ENCODE data around the gene ABCB10.

DNA sequence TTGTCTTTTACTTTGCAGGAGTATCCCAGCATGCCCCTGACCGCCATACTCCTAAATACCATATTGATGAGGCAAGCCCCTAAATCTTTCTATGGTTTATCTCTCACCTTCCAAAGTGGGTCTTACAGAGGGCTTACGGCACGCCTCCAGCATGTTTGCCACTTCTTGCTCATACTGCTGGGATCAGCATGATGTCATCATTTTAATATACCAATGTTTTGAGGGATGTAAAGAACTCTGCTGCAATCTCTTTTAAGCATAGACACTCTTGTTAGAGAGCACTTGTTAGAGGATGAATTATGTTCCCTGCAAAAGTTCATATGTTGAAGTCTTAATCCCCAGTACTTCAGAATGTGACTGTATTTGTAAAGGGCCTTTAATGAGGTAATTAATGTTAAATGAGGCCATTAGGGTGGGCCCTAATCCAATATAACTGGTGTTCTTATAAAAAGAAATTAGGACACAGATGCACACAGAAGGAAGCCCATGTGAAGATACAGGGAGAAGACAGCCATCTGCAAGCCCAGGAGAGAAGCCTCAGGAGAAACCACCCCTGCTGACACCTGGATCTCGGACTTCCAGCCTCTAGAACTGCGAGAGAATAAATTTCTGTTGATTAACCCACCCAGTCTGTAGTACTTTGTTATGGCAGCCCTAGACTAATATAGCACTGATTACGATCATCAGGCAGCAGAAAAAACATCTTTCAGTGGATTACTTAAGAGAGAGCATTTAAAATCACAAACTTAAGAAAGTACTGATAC, 16.4 kb upstream of the ABCB10 start:
- TF ChIP-seq EZH2 (IDR thresholded peaks at IDR 0.05; ENCODE audit: low read depth, unreplicated experiment), result no peak
- TF ChIP-seq, protein P1, sequence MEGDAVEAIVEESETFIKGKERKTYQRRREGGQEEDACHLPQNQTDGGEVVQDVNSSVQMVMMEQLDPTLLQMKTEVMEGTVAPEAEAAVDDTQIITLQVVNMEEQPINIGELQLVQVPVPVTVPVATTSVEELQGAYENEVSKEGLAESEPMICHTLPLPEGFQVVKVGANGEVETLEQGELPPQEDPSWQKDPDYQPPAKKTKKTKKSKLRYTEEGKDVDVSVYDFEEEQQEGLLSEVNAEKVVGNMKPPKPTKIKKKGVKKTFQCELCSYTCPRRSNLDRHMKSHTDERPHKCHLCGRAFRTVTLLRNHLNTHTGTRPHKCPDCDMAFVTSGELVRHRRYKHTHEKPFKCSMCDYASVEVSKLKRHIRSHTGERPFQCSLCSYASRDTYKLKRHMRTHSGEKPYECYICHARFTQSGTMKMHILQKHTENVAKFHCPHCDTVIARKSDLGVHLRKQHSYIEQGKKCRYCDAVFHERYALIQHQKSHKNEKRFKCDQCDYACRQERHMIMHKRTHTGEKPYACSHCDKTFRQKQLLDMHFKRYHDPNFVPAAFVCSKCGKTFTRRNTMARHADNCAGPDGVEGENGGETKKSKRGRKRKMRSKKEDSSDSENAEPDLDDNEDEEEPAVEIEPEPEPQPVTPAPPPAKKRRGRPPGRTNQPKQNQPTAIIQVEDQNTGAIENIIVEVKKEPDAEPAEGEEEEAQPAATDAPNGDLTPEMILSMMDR (conservative IDR thresholded peaks at IDR 0.05; ENCODE audit: low read depth in 2 of 2), result no peak
- TF ChIP-seq POLR2AphosphoS5 (IDR thresholded peaks at IDR 0.05; ENCODE audit: low read depth), result no peak
- TF ChIP-seq, protein P2, sequence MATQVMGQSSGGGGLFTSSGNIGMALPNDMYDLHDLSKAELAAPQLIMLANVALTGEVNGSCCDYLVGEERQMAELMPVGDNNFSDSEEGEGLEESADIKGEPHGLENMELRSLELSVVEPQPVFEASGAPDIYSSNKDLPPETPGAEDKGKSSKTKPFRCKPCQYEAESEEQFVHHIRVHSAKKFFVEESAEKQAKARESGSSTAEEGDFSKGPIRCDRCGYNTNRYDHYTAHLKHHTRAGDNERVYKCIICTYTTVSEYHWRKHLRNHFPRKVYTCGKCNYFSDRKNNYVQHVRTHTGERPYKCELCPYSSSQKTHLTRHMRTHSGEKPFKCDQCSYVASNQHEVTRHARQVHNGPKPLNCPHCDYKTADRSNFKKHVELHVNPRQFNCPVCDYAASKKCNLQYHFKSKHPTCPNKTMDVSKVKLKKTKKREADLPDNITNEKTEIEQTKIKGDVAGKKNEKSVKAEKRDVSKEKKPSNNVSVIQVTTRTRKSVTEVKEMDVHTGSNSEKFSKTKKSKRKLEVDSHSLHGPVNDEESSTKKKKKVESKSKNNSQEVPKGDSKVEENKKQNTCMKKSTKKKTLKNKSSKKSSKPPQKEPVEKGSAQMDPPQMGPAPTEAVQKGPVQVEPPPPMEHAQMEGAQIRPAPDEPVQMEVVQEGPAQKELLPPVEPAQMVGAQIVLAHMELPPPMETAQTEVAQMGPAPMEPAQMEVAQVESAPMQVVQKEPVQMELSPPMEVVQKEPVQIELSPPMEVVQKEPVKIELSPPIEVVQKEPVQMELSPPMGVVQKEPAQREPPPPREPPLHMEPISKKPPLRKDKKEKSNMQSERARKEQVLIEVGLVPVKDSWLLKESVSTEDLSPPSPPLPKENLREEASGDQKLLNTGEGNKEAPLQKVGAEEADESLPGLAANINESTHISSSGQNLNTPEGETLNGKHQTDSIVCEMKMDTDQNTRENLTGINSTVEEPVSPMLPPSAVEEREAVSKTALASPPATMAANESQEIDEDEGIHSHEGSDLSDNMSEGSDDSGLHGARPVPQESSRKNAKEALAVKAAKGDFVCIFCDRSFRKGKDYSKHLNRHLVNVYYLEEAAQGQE (IDR thresholded peaks at IDR 0.05; ENCODE audit: unreplicated experiment), result no peak
- TF ChIP-seq JUNB (IDR thresholded peaks at IDR 0.05; ENCODE audit: unreplicated experiment), result no peak
- TF ChIP-seq, protein P3, sequence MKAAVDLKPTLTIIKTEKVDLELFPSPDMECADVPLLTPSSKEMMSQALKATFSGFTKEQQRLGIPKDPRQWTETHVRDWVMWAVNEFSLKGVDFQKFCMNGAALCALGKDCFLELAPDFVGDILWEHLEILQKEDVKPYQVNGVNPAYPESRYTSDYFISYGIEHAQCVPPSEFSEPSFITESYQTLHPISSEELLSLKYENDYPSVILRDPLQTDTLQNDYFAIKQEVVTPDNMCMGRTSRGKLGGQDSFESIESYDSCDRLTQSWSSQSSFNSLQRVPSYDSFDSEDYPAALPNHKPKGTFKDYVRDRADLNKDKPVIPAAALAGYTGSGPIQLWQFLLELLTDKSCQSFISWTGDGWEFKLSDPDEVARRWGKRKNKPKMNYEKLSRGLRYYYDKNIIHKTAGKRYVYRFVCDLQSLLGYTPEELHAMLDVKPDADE (IDR thresholded peaks at IDR 0.05), result no peak
- no peak for TF ChIP-seq ZNF114 (CRISPR knock-in tag; IDR thresholded peaks at IDR 0.05)
- TF ChIP-seq EZH2phosphoT487 (IDR thresholded peaks at IDR 0.05; ENCODE audit: unreplicated experiment), result no peak
- no peak for TF ChIP-seq NANOG (IDR thresholded peaks at IDR 0.05; ENCODE audit: borderline replicate concordance)
- TF ChIP-seq STAT1 (IDR thresholded peaks at IDR 0.05; ENCODE audit: unreplicated experiment), result no peak
- TF ChIP-seq, protein P4, sequence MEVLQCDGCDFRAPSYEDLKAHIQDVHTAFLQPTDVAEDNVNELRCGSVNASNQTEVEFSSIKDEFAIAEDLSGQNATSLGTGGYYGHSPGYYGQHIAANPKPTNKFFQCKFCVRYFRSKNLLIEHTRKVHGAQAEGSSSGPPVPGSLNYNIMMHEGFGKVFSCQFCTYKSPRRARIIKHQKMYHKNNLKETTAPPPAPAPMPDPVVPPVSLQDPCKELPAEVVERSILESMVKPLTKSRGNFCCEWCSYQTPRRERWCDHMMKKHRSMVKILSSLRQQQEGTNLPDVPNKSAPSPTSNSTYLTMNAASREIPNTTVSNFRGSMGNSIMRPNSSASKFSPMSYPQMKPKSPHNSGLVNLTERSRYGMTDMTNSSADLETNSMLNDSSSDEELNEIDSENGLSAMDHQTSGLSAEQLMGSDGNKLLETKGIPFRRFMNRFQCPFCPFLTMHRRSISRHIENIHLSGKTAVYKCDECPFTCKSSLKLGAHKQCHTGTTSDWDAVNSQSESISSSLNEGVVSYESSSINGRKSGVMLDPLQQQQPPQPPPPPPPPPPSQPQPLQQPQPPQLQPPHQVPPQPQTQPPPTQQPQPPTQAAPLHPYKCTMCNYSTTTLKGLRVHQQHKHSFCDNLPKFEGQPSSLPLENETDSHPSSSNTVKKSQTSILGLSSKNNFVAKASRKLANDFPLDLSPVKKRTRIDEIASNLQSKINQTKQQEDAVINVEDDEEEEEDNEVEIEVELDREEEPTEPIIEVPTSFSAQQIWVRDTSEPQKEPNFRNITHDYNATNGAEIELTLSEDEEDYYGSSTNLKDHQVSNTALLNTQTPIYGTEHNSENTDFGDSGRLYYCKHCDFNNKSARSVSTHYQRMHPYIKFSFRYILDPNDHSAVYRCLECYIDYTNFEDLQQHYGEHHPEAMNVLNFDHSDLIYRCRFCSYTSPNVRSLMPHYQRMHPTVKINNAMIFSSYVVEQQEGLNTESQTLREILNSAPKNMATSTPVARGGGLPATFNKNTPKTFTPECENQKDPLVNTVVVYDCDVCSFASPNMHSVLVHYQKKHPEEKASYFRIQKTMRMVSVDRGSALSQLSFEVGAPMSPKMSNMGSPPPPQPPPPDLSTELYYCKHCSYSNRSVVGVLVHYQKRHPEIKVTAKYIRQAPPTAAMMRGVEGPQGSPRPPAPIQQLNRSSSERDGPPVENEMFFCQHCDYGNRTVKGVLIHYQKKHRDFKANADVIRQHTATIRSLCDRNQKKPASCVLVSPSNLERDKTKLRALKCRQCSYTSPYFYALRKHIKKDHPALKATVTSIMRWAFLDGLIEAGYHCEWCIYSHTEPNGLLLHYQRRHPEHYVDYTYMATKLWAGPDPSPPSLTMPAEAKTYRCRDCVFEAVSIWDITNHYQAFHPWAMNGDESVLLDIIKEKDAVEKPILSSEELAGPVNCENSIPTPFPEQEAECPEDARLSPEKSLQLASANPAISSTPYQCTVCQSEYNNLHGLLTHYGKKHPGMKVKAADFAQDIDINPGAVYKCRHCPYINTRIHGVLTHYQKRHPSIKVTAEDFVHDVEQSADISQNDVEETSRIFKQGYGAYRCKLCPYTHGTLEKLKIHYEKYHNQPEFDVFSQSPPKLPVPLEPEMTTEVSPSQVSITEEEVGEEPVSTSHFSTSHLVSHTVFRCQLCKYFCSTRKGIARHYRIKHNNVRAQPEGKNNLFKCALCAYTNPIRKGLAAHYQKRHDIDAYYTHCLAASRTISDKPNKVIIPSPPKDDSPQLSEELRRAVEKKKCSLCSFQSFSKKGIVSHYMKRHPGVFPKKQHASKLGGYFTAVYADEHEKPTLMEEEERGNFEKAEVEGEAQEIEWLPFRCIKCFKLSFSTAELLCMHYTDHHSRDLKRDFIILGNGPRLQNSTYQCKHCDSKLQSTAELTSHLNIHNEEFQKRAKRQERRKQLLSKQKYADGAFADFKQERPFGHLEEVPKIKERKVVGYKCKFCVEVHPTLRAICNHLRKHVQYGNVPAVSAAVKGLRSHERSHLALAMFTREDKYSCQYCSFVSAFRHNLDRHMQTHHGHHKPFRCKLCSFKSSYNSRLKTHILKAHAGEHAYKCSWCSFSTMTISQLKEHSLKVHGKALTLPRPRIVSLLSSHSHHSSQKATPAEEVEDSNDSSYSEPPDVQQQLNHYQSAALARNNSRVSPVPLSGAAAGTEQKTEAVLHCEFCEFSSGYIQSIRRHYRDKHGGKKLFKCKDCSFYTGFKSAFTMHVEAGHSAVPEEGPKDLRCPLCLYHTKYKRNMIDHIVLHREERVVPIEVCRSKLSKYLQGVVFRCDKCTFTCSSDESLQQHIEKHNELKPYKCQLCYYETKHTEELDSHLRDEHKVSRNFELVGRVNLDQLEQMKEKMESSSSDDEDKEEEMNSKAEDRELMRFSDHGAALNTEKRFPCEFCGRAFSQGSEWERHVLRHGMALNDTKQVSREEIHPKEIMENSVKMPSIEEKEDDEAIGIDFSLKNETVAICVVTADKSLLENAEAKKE (CRISPR knock-in tag; IDR thresholded peaks at IDR 0.05), result no peak
- no peak for TF ChIP-seq CREB1 (CRISPR knock-in tag; IDR thresholded peaks at IDR 0.05; ENCODE audit: low read depth)

Measured in GM23338 (cell line).